ENCODE results near the gene LCMT1. TPM values are rescaled to one million over a fixed set of nuclear protein-coding genes. Genes with fewer than 3 reads are reported as not detected.

LCMT1 gene
- total RNA-seq, 3 donors from 2014 or later (not counting 1 experiment from before 2014, with no cell fraction given) = 28.8 to 49.5 (median 43.0) TPM

DNA sequence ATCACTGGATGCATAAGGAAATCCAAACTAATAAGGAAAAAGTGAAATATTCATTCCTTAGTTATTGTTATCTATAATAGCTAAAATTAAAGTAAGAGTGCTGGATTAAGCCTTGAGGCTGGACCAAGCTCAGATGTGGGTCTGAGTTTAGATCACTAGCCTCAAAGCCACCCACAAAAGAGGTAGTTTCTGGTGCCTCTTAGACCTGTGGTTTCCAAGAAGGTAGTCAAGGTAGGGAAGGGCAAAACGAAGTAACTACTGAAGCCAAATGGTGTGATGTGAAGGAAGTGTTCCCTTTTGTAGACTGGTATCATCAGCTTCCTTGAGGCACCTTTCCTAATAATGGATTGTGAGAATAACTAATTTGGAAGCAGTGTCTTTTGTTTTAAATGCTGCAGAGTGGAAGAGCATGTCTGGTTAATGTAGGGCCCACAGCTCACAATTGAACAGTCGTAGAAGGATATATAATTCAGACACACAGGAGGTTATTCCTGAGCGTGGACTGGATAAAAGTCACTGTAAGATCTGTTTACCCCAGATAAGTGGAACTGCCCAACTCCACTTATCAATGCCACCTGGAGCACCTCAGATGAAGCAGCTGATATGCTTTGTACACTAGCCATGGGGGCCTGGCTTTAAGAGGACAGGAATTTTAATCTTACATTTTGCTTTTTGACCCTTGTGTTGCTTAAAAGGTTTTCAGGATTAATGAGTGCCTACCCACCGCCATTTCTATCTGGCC, 31.7 kb upstream of the LCMT1 start:
- H3K36me3 Mint-ChIP-seq = no peaks in the 10 kb centered on the region

GRCh38 chr16:25080420-25081131, 31.0 kb upstream of the LCMT1 start:
- no peaks in the 10 kb centered on the region for H3K4me1 Mint-ChIP-seq
- H3K4me1 ChIP-seq (ENCODE audit: control insufficient read depth, insufficient read depth, low read length) = no peaks in the 10 kb centered on the region
- H3K27ac Mint-ChIP-seq = no peak overlapping the region
- H3K4me3 ChIP-seq (ENCODE audit: low read length) = no peak overlapping the region
- H3K9me3 Mint-ChIP-seq = no peaks in the 10 kb centered on the region
- no peak overlapping the region for H3K4me3 Mint-ChIP-seq
- H3K27ac ChIP-seq (ENCODE audit: low read length) = no peak overlapping the region
- TF ChIP-seq CTCF (IDR thresholded peaks at IDR 0.05) = no peak
- intact Hi-C loops (cut with micrococcal nuclease) = no loop called here
- no peaks in the 10 kb centered on the region for H3K9me3 ChIP-seq (ENCODE audit: control insufficient read depth, insufficient read depth, low read length)
- 89% methylated on average over 5 of the region's 5 CpGs for WGBS (ENCODE audit: insufficient coverage)
- peaks cover 2% of the 10 kb centered on the region for H3K36me3 ChIP-seq (ENCODE audit: control insufficient read depth, insufficient read depth, low read length)
- H3K27me3 ChIP-seq (ENCODE audit: control insufficient read depth, insufficient read depth, low read length) = no peaks in the 10 kb centered on the region
- no peaks in the 10 kb centered on the region for H3K27me3 Mint-ChIP-seq (ENCODE audit: low read depth in 2 of 2)
- DNase-seq = no peak
- no peaks in the 10 kb centered on the region for H3K36me3 Mint-ChIP-seq
- no peak for ATAC-seq

More for the DNA sequence above, 31.7 kb upstream of the LCMT1 start:
- peaks cover 2% of the 10 kb centered on the region for H3K36me3 ChIP-seq (ENCODE audit: control insufficient read depth, insufficient read depth, low read length)
- ATAC-seq (no peak), DNase-seq (no peak)
- H3K4me1 Mint-ChIP-seq = no peaks in the 10 kb centered on the region
- intact Hi-C loops (cut with micrococcal nuclease) = no loop called here
- H3K4me3 ChIP-seq (ENCODE audit: low read length) = no peak overlapping the region
- H3K4me3 Mint-ChIP-seq = no peak overlapping the region
- WGBS (ENCODE audit: insufficient coverage) = 75% methylated on average over 4 of the region's 4 CpGs
- H3K27me3 Mint-ChIP-seq (ENCODE audit: low read depth in 2 of 2) = no peaks in the 10 kb centered on the region
- no peak for TF ChIP-seq CTCF (IDR thresholded peaks at IDR 0.05)
- no peak overlapping the region for H3K27ac ChIP-seq (ENCODE audit: low read length)
- no peaks in the 10 kb centered on the region for H3K9me3 ChIP-seq (ENCODE audit: control insufficient read depth, insufficient read depth, low read length)
- no peaks in the 10 kb centered on the region for H3K4me1 ChIP-seq (ENCODE audit: control insufficient read depth, insufficient read depth, low read length)
- H3K27ac Mint-ChIP-seq = no peak overlapping the region
- no peaks in the 10 kb centered on the region for H3K9me3 Mint-ChIP-seq
- H3K27me3 ChIP-seq (ENCODE audit: control insufficient read depth, insufficient read depth, low read length) = no peaks in the 10 kb centered on the region

- H3K4me1 ChIP-seq (ENCODE audit: control insufficient read depth, insufficient read depth, low read length) = no peaks in the 10 kb centered on the region
- H3K27ac Mint-ChIP-seq = no peak overlapping the region
- no peak for TF ChIP-seq CTCF (IDR thresholded peaks at IDR 0.05)
- no peak overlapping the region for H3K4me3 ChIP-seq (ENCODE audit: low read length)
- H3K9me3 Mint-ChIP-seq = no peaks in the 10 kb centered on the region
- no peaks in the 10 kb centered on the region for H3K36me3 Mint-ChIP-seq
- no peaks in the 10 kb centered on the region for H3K27me3 Mint-ChIP-seq (ENCODE audit: low read depth in 2 of 2)
- peaks cover 2% of the 10 kb centered on the region for H3K36me3 ChIP-seq (ENCODE audit: control insufficient read depth, insufficient read depth, low read length)
- intact Hi-C loops (cut with micrococcal nuclease) = no loop called here
- DNase-seq = no peak
- H3K4me1 Mint-ChIP-seq = no peaks in the 10 kb centered on the region
- no peak for ATAC-seq
- H3K9me3 ChIP-seq (ENCODE audit: control insufficient read depth, insufficient read depth, low read length) = no peaks in the 10 kb centered on the region
- 95% methylated on average over 9 of the region's 9 CpGs for WGBS (ENCODE audit: insufficient coverage)
- H3K27me3 ChIP-seq (ENCODE audit: control insufficient read depth, insufficient read depth, low read length) = no peaks in the 10 kb centered on the region
- no peak overlapping the region for H3K27ac ChIP-seq (ENCODE audit: low read length)
- H3K4me3 Mint-ChIP-seq = no peak overlapping the region
Measured at GRCh38 chr16:25081702-25082101, 29.8 kb upstream of the LCMT1 start.
